ENCODE results near the gene MCHR2.

DNA sequence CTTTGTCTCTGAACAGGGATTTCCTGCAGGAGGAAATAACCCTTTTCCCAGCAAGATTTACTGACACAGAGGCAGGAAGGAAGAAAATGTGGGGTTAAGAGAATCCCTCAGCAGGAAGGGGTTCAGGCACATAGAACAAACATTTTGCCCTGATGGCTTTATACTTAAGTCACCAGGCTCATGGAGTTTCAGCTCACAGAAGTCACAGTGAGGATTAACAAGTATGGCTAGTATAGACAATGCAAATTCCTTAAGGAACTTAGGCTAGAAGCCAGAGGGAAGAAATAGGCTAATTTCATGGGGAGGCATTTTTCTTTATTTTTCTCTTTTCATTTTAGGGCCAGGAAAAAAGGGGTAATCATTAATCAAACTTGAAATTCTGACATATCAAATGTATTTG is 50.2 kb downstream of the MCHR2 start:
- TF ChIP-seq, protein P1, sequence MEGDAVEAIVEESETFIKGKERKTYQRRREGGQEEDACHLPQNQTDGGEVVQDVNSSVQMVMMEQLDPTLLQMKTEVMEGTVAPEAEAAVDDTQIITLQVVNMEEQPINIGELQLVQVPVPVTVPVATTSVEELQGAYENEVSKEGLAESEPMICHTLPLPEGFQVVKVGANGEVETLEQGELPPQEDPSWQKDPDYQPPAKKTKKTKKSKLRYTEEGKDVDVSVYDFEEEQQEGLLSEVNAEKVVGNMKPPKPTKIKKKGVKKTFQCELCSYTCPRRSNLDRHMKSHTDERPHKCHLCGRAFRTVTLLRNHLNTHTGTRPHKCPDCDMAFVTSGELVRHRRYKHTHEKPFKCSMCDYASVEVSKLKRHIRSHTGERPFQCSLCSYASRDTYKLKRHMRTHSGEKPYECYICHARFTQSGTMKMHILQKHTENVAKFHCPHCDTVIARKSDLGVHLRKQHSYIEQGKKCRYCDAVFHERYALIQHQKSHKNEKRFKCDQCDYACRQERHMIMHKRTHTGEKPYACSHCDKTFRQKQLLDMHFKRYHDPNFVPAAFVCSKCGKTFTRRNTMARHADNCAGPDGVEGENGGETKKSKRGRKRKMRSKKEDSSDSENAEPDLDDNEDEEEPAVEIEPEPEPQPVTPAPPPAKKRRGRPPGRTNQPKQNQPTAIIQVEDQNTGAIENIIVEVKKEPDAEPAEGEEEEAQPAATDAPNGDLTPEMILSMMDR (IDR thresholded peaks at IDR 0.05; ENCODE audit: extremely low read depth in 1 of 2, insufficient read depth in 1 of 2, low read depth in 1 of 2, low read length in 2 of 2): no peak
- TF ChIP-seq EZH2 (IDR thresholded peaks at IDR 0.05; ENCODE audit: borderline replicate concordance, low read depth, low read length, severe bottlenecking): no peak
- no peak for TF ChIP-seq POLR2A (IDR thresholded peaks at IDR 0.05; ENCODE audit: low read depth, low read length)
- TF ChIP-seq FOS (IDR thresholded peaks at IDR 0.05; ENCODE audit: borderline replicate concordance, insufficient read depth, low read length): no peak
- TF ChIP-seq, protein P2, sequence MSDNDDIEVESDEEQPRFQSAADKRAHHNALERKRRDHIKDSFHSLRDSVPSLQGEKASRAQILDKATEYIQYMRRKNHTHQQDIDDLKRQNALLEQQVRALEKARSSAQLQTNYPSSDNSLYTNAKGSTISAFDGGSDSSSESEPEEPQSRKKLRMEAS (IDR thresholded peaks at IDR 0.05; ENCODE audit: insufficient read depth, insufficient read length): no peak
- TF ChIP-seq MYC (IDR thresholded peaks at IDR 0.05; ENCODE audit: low read depth, low read length): no peak
- TF ChIP-seq JUN (IDR thresholded peaks at IDR 0.05; ENCODE audit: borderline replicate concordance, insufficient read depth, insufficient read length, low read depth): no peak
- no peak for TF ChIP-seq POLR2AphosphoS5 (IDR thresholded peaks at IDR 0.05; ENCODE audit: insufficient read depth, low read depth, low read length)
- no peak for TF ChIP-seq GATA2 (IDR thresholded peaks at IDR 0.05; ENCODE audit: insufficient read depth, insufficient read length, low read depth, low read length)

Data from endothelial cell of umbilical vein (primary cell).